ENCODE measurements around the gene RNPS1. TPM values are rescaled to one million over a fixed set of nuclear protein-coding genes. Genes with fewer than 3 reads are reported as not detected.
A peak's percentile ranks its signal among the peaks of the same experiment; 100 is the strongest.
"Not testable (repeated sequence)": the region's sequence is repeated elsewhere in the genome, so short reads cannot be mapped to it uniquely, and the experiment has no call there.

Gene RNPS1
- total RNA-seq, 1 donor from 2014 or later = 390 TPM

- H3K27me3 Mint-ChIP-seq (ENCODE audit: low read depth) = no peaks in the 10 kb centered on the region
- H3K4me1 Mint-ChIP-seq = peaks cover 20% of the 10 kb centered on the region
- H3K4me3 Mint-ChIP-seq = peak overlapping the region; percentile 98
- DNase-seq (ENCODE audit: low read depth, low spot score) = no peak
- H3K36me3 Mint-ChIP-seq (ENCODE audit: low read depth) = no peaks in the 10 kb centered on the region
- no peak overlapping the region for H3K27ac Mint-ChIP-seq (ENCODE audit: unreplicated experiment)
- no peaks in the 10 kb centered on the region for H3K9me3 Mint-ChIP-seq
- no peak for TF ChIP-seq CTCF (conservative IDR thresholded peaks at IDR 0.05)
These were observed 2.9 kb upstream of the RNPS1 start for GRCh38 chr16:2270588-2271470.

GRCh38 chr16:2270070-2270462 is 2.1 kb upstream of the RNPS1 start:
- Mint-ChIP-seq H3K27me3 (ENCODE audit: low read depth) (no peaks in the 10 kb centered on the region), H3K9me3 (no peaks in the 10 kb centered on the region), H3K4me3 (peak overlapping the region; percentile 98), H3K27ac (ENCODE audit: unreplicated experiment) (no peak overlapping the region), H3K36me3 (ENCODE audit: low read depth) (peaks cover under 1% of the 10 kb centered on the region), H3K4me1 (peaks cover 24% of the 10 kb centered on the region)
- no peak for TF ChIP-seq CTCF (conservative IDR thresholded peaks at IDR 0.05)
- DNase-seq (ENCODE audit: low read depth, low spot score) = no peak

- DNase-seq (ENCODE audit: low read depth, low spot score); H3K27me3 Mint-ChIP-seq (ENCODE audit: low read depth); H3K9me3 Mint-ChIP-seq; H3K36me3 Mint-ChIP-seq (ENCODE audit: low read depth): not testable (repeated sequence)
- Mint-ChIP-seq H3K4me3 (peak overlapping the region; percentile 98), H3K27ac (ENCODE audit: unreplicated experiment) (peak overlapping the region; percentile 100), H3K4me1 (peaks cover 32% of the 10 kb centered on the region)
These were observed 417 bp downstream of the RNPS1 start for GRCh38 chr16:2267505-2267912.

- Mint-ChIP-seq H3K4me1 (peaks cover 32% of the 10 kb centered on the region), H3K27ac (ENCODE audit: unreplicated experiment) (peak overlapping the region; percentile 89), H3K36me3 (ENCODE audit: low read depth) (peaks cover 15% of the 10 kb centered on the region), H3K4me3 (peak overlapping the region; percentile 93)
- H3K9me3 Mint-ChIP-seq; H3K27me3 Mint-ChIP-seq (ENCODE audit: low read depth); DNase-seq (ENCODE audit: low read depth, low spot score): not testable (repeated sequence)
These were observed 1.0 kb downstream of the RNPS1 start for GRCh38 chr16:2266887-2267286.

GRCh38 chr16:2263026-2263425 is 4.9 kb downstream of the RNPS1 start:
- H3K27me3 Mint-ChIP-seq (ENCODE audit: low read depth); DNase-seq (ENCODE audit: low read depth, low spot score); H3K9me3 Mint-ChIP-seq; H3K27ac Mint-ChIP-seq (ENCODE audit: unreplicated experiment): not testable (repeated sequence)
- Mint-ChIP-seq H3K4me3 (peak overlapping the region; percentile 47), H3K4me1 (peaks cover 24% of the 10 kb centered on the region), H3K36me3 (ENCODE audit: low read depth) (peaks cover 20% of the 10 kb centered on the region)

- Mint-ChIP-seq H3K4me3 (no peak overlapping the region), H3K27me3 (ENCODE audit: low read depth) (no peaks in the 10 kb centered on the region), H3K4me1 (peaks cover 9% of the 10 kb centered on the region), H3K9me3 (no peaks in the 10 kb centered on the region), H3K36me3 (ENCODE audit: low read depth) (peaks cover 32% of the 10 kb centered on the region), H3K27ac (ENCODE audit: unreplicated experiment) (no peak overlapping the region)
- TF ChIP-seq CTCF (conservative IDR thresholded peaks at IDR 0.05) = no peak
- no peak for DNase-seq (ENCODE audit: low read depth, low spot score)
These were observed 7.7 kb downstream of the RNPS1 start for GRCh38 chr16:2260250-2260649.

- H3K4me1 Mint-ChIP-seq = not testable (repeated sequence)
- H3K36me3 Mint-ChIP-seq (ENCODE audit: low read depth) = peaks cover 27% of the 10 kb centered on the region
These were observed 9.4 kb downstream of the RNPS1 start for GRCh38 chr16:2258530-2258929.

More at GRCh38 chr16:2258530-2258929, 9.4 kb downstream of the RNPS1 start:
- DNase-seq (ENCODE audit: low read depth, low spot score); H3K9me3 Mint-ChIP-seq; H3K27ac Mint-ChIP-seq (ENCODE audit: unreplicated experiment); H3K27me3 Mint-ChIP-seq (ENCODE audit: low read depth): not testable (repeated sequence)
- H3K4me3 Mint-ChIP-seq = peak overlapping the region; percentile 23
